K562 (cell line): ENCODE results near the gene RAB1B. TPM values are rescaled to one million over a fixed set of nuclear protein-coding genes. Genes with fewer than 3 reads are reported as not detected.

ENCODE experiments used
- ATAC-seq: fragments of 200-7000 bp; cut with Tn5 transposase; 3 replicates; pipeline ENCODE4 v1.9.1; 2020; ENCODE audit warnings: moderate library complexity
- BruUV-seq: library from RNA; stranded (reverse); fragments of 400-500 nt; replicated peaks from 2 replicates; lab custom pipeline; 2021; lab: Mats Ljungman, UMichigan
- CTCF ChIA-PET: fragments of 300-600 bp; formaldehyde crosslinking; extraction: SDS; loops from one replicate; lab custom pipeline; 2021; ENCODE audit warnings: low intra/inter-chr PET ratio; lab: Yijun Ruan, JAX
- POLR2A ChIA-PET: fragments of 300-600, 350-650 bp; sonication (Branson Sonifier 250); formaldehyde crosslinking; extraction: SDS; loops from one replicate; lab custom pipeline; 2021; ENCODE audit warnings: antibody characterized with exemption, inconsistent platforms; lab: Yijun Ruan, JAX
- DNase-seq, 4 experiments: peaks; one replicate each; pipeline versions ENCODE4 v3.0.0 to v3.0.0-alpha.2; 2011 to 2018; ENCODE audit warnings: low spot score in 3 of 4, mixed read lengths in 3 of 4; ENCODE audit errors: extremely low read depth in 1 of 4
- FAIRE-seq: peaks from 2 replicates; lab custom pipeline; 2011; peaks lifted over from hg19 to GRCh38; lab: Jason Lieb, UNC
- H2AFZ ChIP-seq: 2 replicates; pipeline ENCODE4 v1.6.0; 2011; ENCODE audit warnings: low read depth, low read length, control low read depth, inconsistent platforms
- H3K27ac ChIP-seq: fragments of 200-600 bp; 3 replicates; pipeline ENCODE4 v1.8.0; 2011; ENCODE audit warnings: low read depth, mild to moderate bottlenecking, control low read depth, inconsistent platforms, low read length, moderate library complexity, mixed read lengths; ENCODE audit errors: extremely low read depth
- H3K27me3 ChIP-seq, 2 experiments: fragments of 300-600 bp in 1 of 2; 2 replicates in 1 of 2; 3 replicates in 1 of 2; pipeline versions ENCODE4 v1.6.0 to v1.8.0; 2011; ENCODE audit warnings: inconsistent platforms in 2 of 2, low read length in 2 of 2, mild to moderate bottlenecking in 1 of 2, mixed read lengths in 1 of 2, moderate library complexity in 1 of 2; ENCODE audit not compliant: control insufficient read depth in 2 of 2, insufficient read depth in 2 of 2
- H3K36me3 ChIP-seq: fragments of 300-600 bp; 3 replicates; pipeline ENCODE4 v1.8.0; 2011; ENCODE audit warnings: mild to moderate bottlenecking, low read length, inconsistent platforms; ENCODE audit not compliant: control insufficient read depth, insufficient read depth
- H3K4me1 ChIP-seq, 2 experiments: fragments of 200-600 bp in 1 of 2; replicated peaks in 1 of 2; 2 replicates in 1 of 2; 3 replicates in 1 of 2; pipeline versions ENCODE4 v1.5.1 to v1.8.0; 2011; ENCODE audit warnings: inconsistent platforms in 2 of 2, low read length in 2 of 2, mild to moderate bottlenecking in 1 of 2, mixed read lengths in 1 of 2, moderate library complexity in 1 of 2; ENCODE audit not compliant: control insufficient read depth in 2 of 2, insufficient read depth in 2 of 2
- H3K4me2 ChIP-seq: 2 replicates; pipeline ENCODE4 v1.6.1; 2011; ENCODE audit warnings: low read length, control low read depth, inconsistent platforms, mixed read lengths; ENCODE audit not compliant: insufficient read depth
- H3K4me3 ChIP-seq: fragments of 200-600 bp; sonication (generic), shearing (Covaris generic); 2 replicates; pipeline ENCODE4 v1.5.1; 2016; ENCODE audit warnings: control low read depth, inconsistent platforms
- H3K79me2 ChIP-seq: fragments of 200-600 bp; 3 replicates; pipeline ENCODE4 v1.8.0; 2011; ENCODE audit warnings: low read length, inconsistent platforms; ENCODE audit not compliant: control insufficient read depth, insufficient read depth
- H3K9ac ChIP-seq, 2 experiments: 2 replicates each; pipeline versions ENCODE4 v1.6.0 to v1.6.1; 2011; ENCODE audit warnings: low read depth in 2 of 2, low read length in 2 of 2, control low read depth in 1 of 2, inconsistent platforms in 1 of 2, mild to moderate bottlenecking in 1 of 2, mixed read lengths in 1 of 2; ENCODE audit not compliant: insufficient read depth in 1 of 2
- H3K9me1 ChIP-seq: one replicate; pipeline ENCODE4 v1.6.0; 2011; ENCODE audit warnings: inconsistent platforms, mild to moderate bottlenecking, low read length, moderate library complexity; ENCODE audit not compliant: control insufficient read depth, insufficient read depth
- H3K9me3 ChIP-seq: replicated peaks from 2 replicates; pipeline ENCODE4 v1.5.1; 2011; ENCODE audit warnings: low read depth, low read length, inconsistent platforms; ENCODE audit not compliant: control insufficient read depth, insufficient read depth
- H4K20me1 ChIP-seq: replicated peaks from 2 replicates; pipeline ENCODE4 v1.6.1; 2011; ENCODE audit warnings: low read length, inconsistent platforms, mixed read lengths; ENCODE audit not compliant: control insufficient read depth, insufficient read depth
- MAFK ChIP-seq: IDR thresholded peaks from 2 replicates; pipeline ENCODE4 v1.6.1; 2011; ENCODE audit warnings: low read length, improper control_type of control experiment
- MBD1 ChIP-seq: fragments of 250-450 bp; sonication (Bioruptor Pico); IDR thresholded peaks from 2 replicates; pipeline ENCODE4 v1.8.0; 2022; ENCODE audit warnings: inconsistent platforms
- MXI1 ChIP-seq: IDR thresholded peaks from 2 replicates; pipeline ENCODE4 v1.6.1; 2011; ENCODE audit warnings: low read depth, mild to moderate bottlenecking, improper control_type of control experiment, low read length
- REST ChIP-seq, 2 experiments: fragments of 450-650 bp; formaldehyde crosslinking in 1 of 2; IDR thresholded peaks; 2 replicates each; pipeline versions ENCODE4 v1.4.0 to v1.6.1; 2014 to 2020; ENCODE audit warnings: mild to moderate bottlenecking in 2 of 2, borderline replicate concordance in 1 of 2, low read depth in 1 of 2
- SMARCA5 ChIP-seq: fragments of 450-650 bp; IDR thresholded peaks from 2 replicates; pipeline ENCODE4 v1.6.1; 2016
- SNRNP70 ChIP-seq: fragments of 200-400 bp; formaldehyde crosslinking; optimal IDR thresholded peaks from 2 replicates; pipeline ENCODE3; 2017; ENCODE audit warnings: low read depth, low read length
- SRSF1 ChIP-seq: fragments of 200-400 bp; formaldehyde crosslinking; IDR thresholded peaks from 2 replicates; pipeline ENCODE4 v1.6.1; 2017; ENCODE audit warnings: mild to moderate bottlenecking, low read depth, low read length, moderate library complexity
- TGIF2 ChIP-seq: sonication (generic); formaldehyde crosslinking; IDR thresholded peaks from 2 replicates; pipeline ENCODE4 v1.8.1; 2022; ENCODE audit warnings: mild to moderate bottlenecking, missing genetic modification reagents, moderate library complexity
- ZNF134 ChIP-seq: fragments of 250-450 bp; sonication (Bioruptor Pico); conservative IDR thresholded peaks from 2 replicates; pipeline ENCODE4 v1.4.0; 2020
- ZNF512 ChIP-seq: IDR thresholded peaks from 2 replicates; pipeline ENCODE4 v1.6.1; 2016; ENCODE audit warnings: missing genetic modification characterization, missing compliant biosample characterization
- ZNF75A ChIP-seq: fragments of 450-650 bp; formaldehyde crosslinking; IDR thresholded peaks from 2 replicates; pipeline ENCODE4 v1.4.0; 2020; ENCODE audit warnings: mild to moderate bottlenecking
- WGBS: fragments of 100-300 bp; shearing (Covaris generic); methylation state at CpG from one replicate; pipeline ENCODE4 v1.1.6; 2016; ENCODE audit warnings: low coverage, mixed read lengths; ENCODE audit not compliant: insufficient coverage; ENCODE audit errors: missing lambda C conversion rate; 5-methylcytosine and 5-hydroxymethylcytosine counted together
- in situ Hi-C: fragments of 300-500 bp; cut with MboI; formaldehyde crosslinking; loops from 4 replicates; pipeline ENCODE4 v1.15.0; 2018; ENCODE audit warnings: inconsistent platforms, mixed read lengths
- intact Hi-C: fragments of 100-400 bp; cut with micrococcal nuclease; formaldehyde crosslinking; loops from 2 replicates; pipeline ENCODE4 v1.14.2; 2022
- polyA plus RNA-seq, 8 experiments: library from polyadenylated mRNA; depleted of rRNA in 4 of 8; stranded (reverse) in 5 of 8; unstranded in 3 of 8; fragments of >200 nt; fragmentation: Nextera tagmentation in 2 of 8; fragmentation: Illumina TruSeq in 1 of 8; extraction: Ambion mirVana in 2 of 8; extraction: Trizol in 1 of 8; gene quantifications; 2 replicates each; pipeline versions ENCODE4 v1.2.1 to v1.2.3, GENCODE V29; 2011 to 2014; ENCODE audit warnings: inconsistent platforms in 1 of 8, missing spikeins in 1 of 8
- total RNA-seq, 7 experiments: library from RNA; depleted of rRNA in 6 of 7; stranded (reverse); fragments of >200 nt in 6 of 7; fragmentation: Illumina TruSeq in 2 of 7; extraction: Trizol in 2 of 7; gene quantifications; 2 replicates each; pipeline versions ENCODE4 v1.2.1 to v1.2.3, GENCODE V29; 2011 to 2021; ENCODE audit warnings: low replicate concordance in 1 of 7

RAB1B gene
- total and polyA plus RNA-seq, 9 of the 15 experiments (the other 6 are each of a cell fraction or from before 2014, with no cell fraction given), result 5.6 to 146 (median 98.6) TPM

- BruUV-seq, result no TSS peak
- TF ChIP-seq ZNF75A, result no peak
- no peak for TF ChIP-seq SRSF1
- TF ChIP-seq ZNF512 (tag), result no peak
- TF ChIP-seq MAFK, result no peak
- TF ChIP-seq ZNF134 (CRISPR knock-in tag), result no peak
- TF ChIP-seq SMARCA5, result no peak
- no peak for TF ChIP-seq MBD1 (CRISPR knock-in tag)
- no peak for TF ChIP-seq REST (IDR thresholded peaks at IDR 0.05; ENCODE audit: borderline replicate concordance)
- TF ChIP-seq REST (CRISPR knock-in tag; IDR thresholded peaks at IDR 0.05; ENCODE audit: low read depth), result no peak
- no peak for TF ChIP-seq MXI1
- TF ChIP-seq SNRNP70, result no peak
- TF ChIP-seq TGIF2, result no peak
Observed at GRCh38 chr11:66281001-66281400, 12.6 kb downstream of the RAB1B start.

More at GRCh38 chr11:66281001-66281400, 12.6 kb downstream of the RAB1B start:
- no peak overlapping the region for H3K4me2 ChIP-seq
- ATAC-seq (no peak), DNase-seq (no peak), FAIRE-seq (no peak)
- intact Hi-C loops, result no loop called here
- WGBS, result 43% methylated on average over 6 of the region's 6 CpGs
- H2AFZ ChIP-seq, result no peak overlapping the region
- H3K27ac ChIP-seq, result no peak overlapping the region
- ChIA-PET POLR2A (interaction anchor here (0.6 to 3.7 kb wide), 8 partner anchors 8 to 413 kb away, joined by 3 to 21 read pairs (median 4); partner anchors contain the start of gene YIF1A), CTCF (no interaction called here)
- H3K9me1 ChIP-seq, result peaks cover 4% of the 10 kb centered on the region
- no peak overlapping the region for H3K4me3 ChIP-seq
- peaks cover 27% of the 10 kb centered on the region; the same call in 2 of the 3 replicates for H3K36me3 ChIP-seq
- H3K79me2 ChIP-seq, result 0 out of 3 replicates have a peak, but pooled peaks cover 2% of the 10 kb centered on the region
- no peaks in the 10 kb centered on the region for H3K27me3 ChIP-seq
- H3K9me3 ChIP-seq, result no peaks in the 10 kb centered on the region
- H4K20me1 ChIP-seq, result peaks cover 23% of the 10 kb centered on the region
- in situ Hi-C loops, result no loop called here
- H3K4me1 ChIP-seq, result peaks cover 2 to 47% of the 10 kb centered on the region in 2 experiments; a peak in 3 of 5 replicates
- no peak overlapping the region for H3K9ac ChIP-seq
